HEK293 (cell line): ENCODE data around the gene RAB1B.

Source experiments
- ATF2 ChIP-seq: fragments of 450-650 bp; formaldehyde crosslinking; IDR thresholded peaks from 2 replicates; pipeline ENCODE4 v1.5.1; 2016; ENCODE audit warnings: missing biosample characterization, missing genetic modification characterization, low read depth
- CTCF ChIP-seq: fragments of 450-650 bp; formaldehyde crosslinking; IDR thresholded peaks from 2 replicates; pipeline ENCODE4 v1.5.1; 2016; ENCODE audit warnings: missing biosample characterization, missing genetic modification characterization
- ZNF175 ChIP-seq: fragments of 450-650 bp; formaldehyde crosslinking; IDR thresholded peaks from 2 replicates; pipeline ENCODE4 v1.5.1; 2016; ENCODE audit warnings: missing biosample characterization, missing genetic modification characterization
- ZNF311 ChIP-seq: fragments of 450-650 bp; formaldehyde crosslinking; IDR thresholded peaks from 2 replicates; pipeline ENCODE4 v1.5.1; 2017; ENCODE audit warnings: missing biosample characterization, missing genetic modification characterization, borderline replicate concordance
- ZNF530 ChIP-seq: fragments of 450-650 bp; formaldehyde crosslinking; IDR thresholded peaks from 2 replicates; pipeline ENCODE4 v1.5.1; 2016; ENCODE audit warnings: low read depth, missing biosample characterization, missing genetic modification characterization
- ZNF558 ChIP-seq: fragments of 450-650 bp; formaldehyde crosslinking; IDR thresholded peaks from 2 replicates; pipeline ENCODE4 v1.5.1; 2016; ENCODE audit warnings: missing biosample characterization, missing genetic modification characterization

GRCh38 chr11:66221012-66221411, 47.4 kb upstream of the RAB1B start:
- TF ChIP-seq ZNF530 (tag by site-specific recombination) (no peak), ZNF311 (tag by site-specific recombination) (no peak), ZNF558 (no peak), ZNF175 (no peak), ATF2 (tag by site-specific recombination) (no peak), CTCF (no peak)
